ENCODE results near the gene GPNMB. TPM values are rescaled to one million over a fixed set of nuclear protein-coding genes. Genes with fewer than 3 reads are reported as not detected.

The GPNMB gene
- total and polyA plus RNA-seq, 10 of the 15 experiments (the other 5 are each of a cell fraction or from before 2014, with no cell fraction given) = 5.9 to 22.3 (median 10.0) TPM

DNA sequence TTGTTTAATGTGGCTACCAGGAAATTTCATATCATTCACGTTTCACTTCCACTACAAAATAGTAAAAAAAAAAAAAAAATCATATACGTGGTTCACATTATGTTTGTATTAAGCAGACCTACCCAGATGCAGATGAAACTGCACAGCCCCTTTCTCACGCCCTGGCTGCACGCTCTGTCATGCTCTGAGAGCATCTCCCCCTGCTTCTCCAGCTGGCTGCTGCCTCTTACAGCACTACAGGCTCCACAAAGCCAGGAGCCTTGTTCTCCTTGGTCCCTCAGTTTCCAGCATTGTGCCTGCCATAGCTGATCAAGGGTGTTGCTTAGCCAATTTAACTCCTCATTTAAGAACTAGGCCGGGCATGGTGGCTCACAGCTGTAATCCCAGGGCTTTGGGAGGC, 6.9 kb upstream of the GPNMB start:
- no peak for ATAC-seq
- Histone ChIP-seq H3K27me3 (replicated peaks in 1 of 2; ENCODE audit: control insufficient read depth in 2 of 2, insufficient read depth in 2 of 2, low read length in 1 of 2) (no peaks in the 10 kb centered on the region), H2AFZ (ENCODE audit: control insufficient read depth, low read depth, low read length) (peak overlapping the region; percentile 6), H4K20me1 (ENCODE audit: control insufficient read depth, insufficient read depth) (no peaks in the 10 kb centered on the region), H3K27ac (ENCODE audit: control insufficient read depth, insufficient read depth) (no peak overlapping the region), H3K36me3 (ENCODE audit: control insufficient read depth in 2 of 2, insufficient read depth in 2 of 2, low read length in 1 of 2) (no peaks in the 10 kb centered on the region), H3K4me2 (ENCODE audit: control insufficient read depth, insufficient read depth) (no peak overlapping the region), H3K9ac (ENCODE audit: control insufficient read depth, insufficient read depth, low read length) (no peak overlapping the region), H3K4me1 (ENCODE audit: control insufficient read depth, insufficient read depth, low read length) (peaks cover 9% of the 10 kb centered on the region; the same call in 1 of the 2 replicates), H3K79me2 (ENCODE audit: control insufficient read depth, insufficient read depth, low read length) (no peaks in the 10 kb centered on the region), H3K9me3 (replicated peaks; ENCODE audit: control insufficient read depth, insufficient read depth, low read length) (no peaks in the 10 kb centered on the region), H3K4me3 (no peak overlapping the region)
- in situ Hi-C loops (cut with MboI) (no loop called here), intact Hi-C loops (cut with micrococcal nuclease; ENCODE audit: unreplicated experiment) (no loop called here)
- WGBS (ENCODE audit: insufficient coverage, insufficient replicate concordance, low lambda C conversion rate, missing lambda C conversion rate) = 54% methylated on average over 5 of the region's 5 CpGs
- no TSS peak for BruUV-seq (replicated peaks)
- ChIA-PET POLR2A (no interaction called here), SMC1A (ENCODE audit: uncharacterized antibody, unreplicated experiment) (interaction anchor here (0.7 to 1.5 kb wide), 2 partner anchors 16 to 24 kb away, joined by 3 read pairs; no protein-coding TSS in a partner anchor), CTCF (interaction anchor here (1.0 to 2.6 kb wide), 3 partner anchors 20 to 153 kb away, joined by 3 to 8 read pairs (median 4); no protein-coding TSS in a partner anchor), RAD21 (ENCODE audit: unreplicated experiment) (interaction anchor here (0.5 kb wide), 1 partner anchor 1928 kb away, joined by 3 read pairs; no protein-coding TSS in a partner anchor)
- TF ChIP-seq TCF12 (IDR thresholded peaks at IDR 0.05; ENCODE audit: low read depth, low read length) (no peak), PML (IDR thresholded peaks at IDR 0.05; ENCODE audit: low read length) (no peak), NFYB (IDR thresholded peaks at IDR 0.05; ENCODE audit: insufficient read depth, low read depth, low read length) (no peak)
- DNase-seq (ENCODE audit: low read depth, low spot score) = no peak
- no peak for FAIRE-seq

DNA sequence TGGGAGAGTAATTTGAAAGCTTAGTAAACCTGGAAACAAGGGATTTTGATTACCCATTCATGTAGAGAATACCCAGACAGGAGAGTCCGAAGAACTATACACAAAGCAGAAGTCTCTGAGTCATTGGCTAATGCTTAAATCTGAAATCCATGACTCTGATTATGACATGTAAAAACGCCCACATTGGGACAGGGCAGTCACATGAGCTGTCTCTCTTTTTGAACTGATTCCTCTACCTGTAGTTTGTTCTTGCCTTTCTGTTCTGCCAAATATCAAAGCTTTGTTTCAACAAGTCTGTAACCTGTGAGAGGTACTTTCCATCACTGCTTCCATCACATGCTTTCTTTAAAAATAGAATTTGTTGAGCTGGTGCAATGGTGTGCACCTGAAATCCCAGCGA, 4.3 kb upstream of the GPNMB start:
- RAD21 ChIA-PET (ENCODE audit: unreplicated experiment) = interaction anchor here (0.6 to 2.8 kb wide), 4 partner anchors 16 to 57 kb away, joined by 3 to 8 read pairs (median 3); no protein-coding TSS in a partner anchor
- DNase-seq (ENCODE audit: low read depth, low spot score) = no peak
- SMC1A ChIA-PET (ENCODE audit: uncharacterized antibody, unreplicated experiment) = interaction anchor here (0.9 to 1.7 kb wide), 7 partner anchors 10 to 20 kb away, joined by 3 to 9 read pairs (median 4); no protein-coding TSS in a partner anchor
- peak; percentile 87 for ATAC-seq
- H3K9me3 ChIP-seq (replicated peaks; ENCODE audit: control insufficient read depth, insufficient read depth, low read length) = no peaks in the 10 kb centered on the region
- CTCF ChIA-PET = interaction anchor here (0.6 to 2.0 kb wide), 5 partner anchors 20 to 301 kb away, joined by 3 to 9 read pairs (median 3); no protein-coding TSS in a partner anchor
- no peak overlapping the region for H3K9ac ChIP-seq (ENCODE audit: control insufficient read depth, insufficient read depth, low read length)
- FAIRE-seq = no peak
- no peaks in the 10 kb centered on the region for H3K4me1 ChIP-seq (ENCODE audit: control insufficient read depth, insufficient read depth, low read length)
- H3K4me3 ChIP-seq = no peak overlapping the region
- no peak overlapping the region for H3K27ac ChIP-seq (ENCODE audit: control insufficient read depth, insufficient read depth)
- no peaks in the 10 kb centered on the region for H3K36me3 ChIP-seq (ENCODE audit: control insufficient read depth in 2 of 2, insufficient read depth in 2 of 2, low read length in 1 of 2)
- POLR2A ChIA-PET = no interaction called here
- 0 out of 4 replicates have a peak, but pooled peaks cover 0 to 4% of the 10 kb centered on the region in 2 experiments for H3K27me3 ChIP-seq (replicated peaks in 1 of 2; ENCODE audit: control insufficient read depth in 2 of 2, insufficient read depth in 2 of 2, low read length in 1 of 2)
- H3K4me2 ChIP-seq (ENCODE audit: control insufficient read depth, insufficient read depth) = no peak overlapping the region
- BruUV-seq (replicated peaks) = no TSS peak
- in situ Hi-C loops (cut with MboI) = no loop called here
- H3K79me2 ChIP-seq (ENCODE audit: control insufficient read depth, insufficient read depth, low read length) = no peaks in the 10 kb centered on the region
- peak overlapping the region; percentile 45 for H2AFZ ChIP-seq (ENCODE audit: control insufficient read depth, low read depth, low read length)
- WGBS (ENCODE audit: insufficient coverage, insufficient replicate concordance, low lambda C conversion rate, missing lambda C conversion rate) = 17% methylated on average over 3 of the region's 3 CpGs
- intact Hi-C loops (cut with micrococcal nuclease; ENCODE audit: unreplicated experiment) = no loop called here
- H4K20me1 ChIP-seq (ENCODE audit: control insufficient read depth, insufficient read depth) = no peaks in the 10 kb centered on the region
- TF ChIP-seq, protein P1, sequence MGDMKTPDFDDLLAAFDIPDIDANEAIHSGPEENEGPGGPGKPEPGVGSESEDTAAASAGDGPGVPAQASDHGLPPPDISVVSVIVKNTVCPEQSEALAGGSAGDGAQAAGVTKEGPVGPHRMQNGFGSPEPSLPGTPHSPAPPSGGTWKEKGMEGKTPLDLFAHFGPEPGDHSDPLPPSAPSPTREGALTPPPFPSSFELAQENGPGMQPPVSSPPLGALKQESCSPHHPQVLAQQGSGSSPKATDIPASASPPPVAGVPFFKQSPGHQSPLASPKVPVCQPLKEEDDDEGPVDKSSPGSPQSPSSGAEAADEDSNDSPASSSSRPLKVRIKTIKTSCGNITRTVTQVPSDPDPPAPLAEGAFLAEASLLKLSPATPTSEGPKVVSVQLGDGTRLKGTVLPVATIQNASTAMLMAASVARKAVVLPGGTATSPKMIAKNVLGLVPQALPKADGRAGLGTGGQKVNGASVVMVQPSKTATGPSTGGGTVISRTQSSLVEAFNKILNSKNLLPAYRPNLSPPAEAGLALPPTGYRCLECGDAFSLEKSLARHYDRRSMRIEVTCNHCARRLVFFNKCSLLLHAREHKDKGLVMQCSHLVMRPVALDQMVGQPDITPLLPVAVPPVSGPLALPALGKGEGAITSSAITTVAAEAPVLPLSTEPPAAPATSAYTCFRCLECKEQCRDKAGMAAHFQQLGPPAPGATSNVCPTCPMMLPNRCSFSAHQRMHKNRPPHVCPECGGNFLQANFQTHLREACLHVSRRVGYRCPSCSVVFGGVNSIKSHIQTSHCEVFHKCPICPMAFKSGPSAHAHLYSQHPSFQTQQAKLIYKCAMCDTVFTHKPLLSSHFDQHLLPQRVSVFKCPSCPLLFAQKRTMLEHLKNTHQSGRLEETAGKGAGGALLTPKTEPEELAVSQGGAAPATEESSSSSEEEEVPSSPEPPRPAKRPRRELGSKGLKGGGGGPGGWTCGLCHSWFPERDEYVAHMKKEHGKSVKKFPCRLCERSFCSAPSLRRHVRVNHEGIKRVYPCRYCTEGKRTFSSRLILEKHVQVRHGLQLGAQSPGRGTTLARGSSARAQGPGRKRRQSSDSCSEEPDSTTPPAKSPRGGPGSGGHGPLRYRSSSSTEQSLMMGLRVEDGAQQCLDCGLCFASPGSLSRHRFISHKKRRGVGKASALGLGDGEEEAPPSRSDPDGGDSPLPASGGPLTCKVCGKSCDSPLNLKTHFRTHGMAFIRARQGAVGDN (IDR thresholded peaks at IDR 0.05) = peak; percentile 50; the same call in 1 of the 2 replicates
- TF ChIP-seq, protein P2, sequence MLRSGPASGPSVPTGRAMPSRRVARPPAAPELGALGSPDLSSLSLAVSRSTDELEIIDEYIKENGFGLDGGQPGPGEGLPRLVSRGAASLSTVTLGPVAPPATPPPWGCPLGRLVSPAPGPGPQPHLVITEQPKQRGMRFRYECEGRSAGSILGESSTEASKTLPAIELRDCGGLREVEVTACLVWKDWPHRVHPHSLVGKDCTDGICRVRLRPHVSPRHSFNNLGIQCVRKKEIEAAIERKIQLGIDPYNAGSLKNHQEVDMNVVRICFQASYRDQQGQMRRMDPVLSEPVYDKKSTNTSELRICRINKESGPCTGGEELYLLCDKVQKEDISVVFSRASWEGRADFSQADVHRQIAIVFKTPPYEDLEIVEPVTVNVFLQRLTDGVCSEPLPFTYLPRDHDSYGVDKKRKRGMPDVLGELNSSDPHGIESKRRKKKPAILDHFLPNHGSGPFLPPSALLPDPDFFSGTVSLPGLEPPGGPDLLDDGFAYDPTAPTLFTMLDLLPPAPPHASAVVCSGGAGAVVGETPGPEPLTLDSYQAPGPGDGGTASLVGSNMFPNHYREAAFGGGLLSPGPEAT (IDR thresholded peaks at IDR 0.05; ENCODE audit: low read depth) = peak; percentile 93
- TF ChIP-seq EP300 (IDR thresholded peaks at IDR 0.05; ENCODE audit: borderline replicate concordance in 1 of 2, control insufficient read depth in 1 of 2, low read depth in 2 of 2, low read length in 2 of 2) (peak in 1 of 2 experiments; percentile 21; a peak in 1 of 4 replicates), IKZF2 (IDR thresholded peaks at IDR 0.05) (peak; percentile 37 to 54; a peak in 2 of 4 replicates), ZNF24 (IDR thresholded peaks at IDR 0.05) (no peak)
- TF ChIP-seq, protein P3, sequence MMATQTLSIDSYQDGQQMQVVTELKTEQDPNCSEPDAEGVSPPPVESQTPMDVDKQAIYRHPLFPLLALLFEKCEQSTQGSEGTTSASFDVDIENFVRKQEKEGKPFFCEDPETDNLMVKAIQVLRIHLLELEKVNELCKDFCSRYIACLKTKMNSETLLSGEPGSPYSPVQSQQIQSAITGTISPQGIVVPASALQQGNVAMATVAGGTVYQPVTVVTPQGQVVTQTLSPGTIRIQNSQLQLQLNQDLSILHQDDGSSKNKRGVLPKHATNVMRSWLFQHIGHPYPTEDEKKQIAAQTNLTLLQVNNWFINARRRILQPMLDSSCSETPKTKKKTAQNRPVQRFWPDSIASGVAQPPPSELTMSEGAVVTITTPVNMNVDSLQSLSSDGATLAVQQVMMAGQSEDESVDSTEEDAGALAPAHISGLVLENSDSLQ (IDR thresholded peaks at IDR 0.05) = peak; percentile 33; the same call in 1 of the 2 replicates

All from GM12878 (cell line).